A673 (cell line): ENCODE results near the gene KCNIP3.

ENCODE experiments used
- EZH2 ChIP-seq: fragments of 200-600 bp; sonication (generic); IDR thresholded peaks from 2 replicates; pipeline ENCODE4 v1.6.1; 2017; ENCODE audit warnings: borderline replicate concordance, low read depth, mild to moderate bottlenecking, mixed read lengths, antibody characterized with exemption, low read length; ENCODE audit not compliant: poor library complexity, severe bottlenecking
- TF ChIP-seq, protein P1 (sequence below): fragments of 300-800, 200-600 bp; sonication (generic); conservative IDR thresholded peaks from 2 replicates; pipeline ENCODE4 v1.5.1; 2017; ENCODE audit warnings: low read depth, mild to moderate bottlenecking, antibody characterized with exemption, low read length, moderate library complexity, mixed read lengths

DNA sequence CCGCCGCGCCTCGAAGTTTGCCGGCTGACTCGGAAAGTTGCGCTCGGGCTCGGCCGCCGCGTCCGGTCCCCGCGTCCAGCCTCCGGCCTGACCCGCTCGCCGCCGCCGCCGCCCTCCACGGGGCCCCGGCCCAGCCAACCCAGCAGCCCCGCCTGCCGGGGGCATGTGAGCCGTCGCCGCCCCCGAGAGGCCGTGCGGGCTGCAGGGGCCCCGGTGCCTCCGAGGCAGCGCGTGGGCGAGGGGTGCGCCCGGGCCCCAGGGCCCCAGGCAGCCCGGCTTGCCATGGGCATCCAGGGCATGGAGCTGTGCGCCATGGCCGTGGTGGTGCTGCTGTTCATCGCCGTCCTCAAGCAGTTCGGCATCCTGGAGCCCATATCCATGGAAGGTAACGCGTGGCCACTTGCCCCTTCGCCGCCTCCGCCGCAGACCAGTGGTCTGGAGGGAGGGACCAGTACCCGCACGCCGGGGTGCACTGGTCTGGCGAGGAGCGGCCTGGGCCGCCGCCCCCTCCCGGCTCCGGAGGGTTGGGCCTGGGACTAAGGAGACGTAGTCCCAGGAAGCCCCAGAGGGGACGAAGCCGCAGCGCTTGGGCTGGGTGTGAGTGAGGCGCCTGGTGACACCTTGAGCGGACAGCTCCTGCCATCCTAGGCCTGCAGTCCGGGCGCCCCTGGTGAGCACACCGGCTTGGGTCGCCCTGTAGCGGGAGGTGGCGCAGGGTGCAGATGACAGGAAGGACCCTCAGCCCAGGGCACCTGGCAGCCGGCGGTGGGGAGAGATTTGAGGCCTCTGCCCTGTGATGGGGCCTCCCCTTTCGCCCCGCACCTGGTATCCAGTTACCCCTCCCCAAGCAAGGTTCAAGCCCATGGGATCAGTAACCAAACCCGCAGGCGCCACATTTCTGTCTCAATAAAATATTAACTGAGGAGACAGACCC is 49.9 kb downstream of the KCNIP3 start:
- TF ChIP-seq, protein P1, sequence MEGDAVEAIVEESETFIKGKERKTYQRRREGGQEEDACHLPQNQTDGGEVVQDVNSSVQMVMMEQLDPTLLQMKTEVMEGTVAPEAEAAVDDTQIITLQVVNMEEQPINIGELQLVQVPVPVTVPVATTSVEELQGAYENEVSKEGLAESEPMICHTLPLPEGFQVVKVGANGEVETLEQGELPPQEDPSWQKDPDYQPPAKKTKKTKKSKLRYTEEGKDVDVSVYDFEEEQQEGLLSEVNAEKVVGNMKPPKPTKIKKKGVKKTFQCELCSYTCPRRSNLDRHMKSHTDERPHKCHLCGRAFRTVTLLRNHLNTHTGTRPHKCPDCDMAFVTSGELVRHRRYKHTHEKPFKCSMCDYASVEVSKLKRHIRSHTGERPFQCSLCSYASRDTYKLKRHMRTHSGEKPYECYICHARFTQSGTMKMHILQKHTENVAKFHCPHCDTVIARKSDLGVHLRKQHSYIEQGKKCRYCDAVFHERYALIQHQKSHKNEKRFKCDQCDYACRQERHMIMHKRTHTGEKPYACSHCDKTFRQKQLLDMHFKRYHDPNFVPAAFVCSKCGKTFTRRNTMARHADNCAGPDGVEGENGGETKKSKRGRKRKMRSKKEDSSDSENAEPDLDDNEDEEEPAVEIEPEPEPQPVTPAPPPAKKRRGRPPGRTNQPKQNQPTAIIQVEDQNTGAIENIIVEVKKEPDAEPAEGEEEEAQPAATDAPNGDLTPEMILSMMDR: no peak
- no peak for TF ChIP-seq EZH2
